Keratinocyte (primary cell): ENCODE measurements around the gene AGPAT3.

Experiments used
- EZH2 ChIP-seq: IDR thresholded peaks from one replicate; pipeline ENCODE4 v1.6.1; 2012; ENCODE audit warnings: inconsistent platforms, mild to moderate bottlenecking, low read length, moderate library complexity
- TF ChIP-seq, protein P1 (sequence below), 3 experiments: IDR thresholded peaks in 1 of 3; conservative IDR thresholded peaks in 1 of 3; optimal IDR thresholded peaks in 1 of 3; 2 replicates in 2 of 3; 3 replicates in 1 of 3; pipeline versions ENCODE3 to v1.5.1; 2011; ENCODE audit warnings: low read length in 3 of 3, mild to moderate bottlenecking in 3 of 3, moderate library complexity in 2 of 3, control low read depth in 1 of 3, inconsistent platforms in 1 of 3; ENCODE audit not compliant: insufficient read depth in 2 of 3; ENCODE audit errors: extremely low read depth in 1 of 3

DNA sequence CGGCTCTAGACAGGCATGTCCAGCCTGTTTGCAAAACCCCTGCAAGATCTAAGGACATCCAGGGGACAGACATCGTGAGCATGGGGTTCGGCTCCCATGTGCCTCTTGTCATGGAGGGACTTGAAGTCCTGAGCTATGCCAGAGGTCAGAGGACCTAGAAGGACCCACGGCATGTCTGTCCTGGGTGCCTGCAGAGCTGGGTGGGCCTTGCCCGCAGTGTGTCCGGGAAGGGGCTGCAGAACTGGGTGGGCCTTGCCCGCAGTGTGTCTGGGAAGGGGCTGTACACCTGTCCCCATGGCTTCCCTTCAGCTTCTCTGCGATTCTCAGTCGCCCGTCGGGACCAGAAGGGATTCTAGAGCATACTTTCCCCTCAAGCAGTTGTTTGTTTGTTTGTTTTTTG, 127.1 kb downstream of the AGPAT3 start:
- TF ChIP-seq, protein P1, sequence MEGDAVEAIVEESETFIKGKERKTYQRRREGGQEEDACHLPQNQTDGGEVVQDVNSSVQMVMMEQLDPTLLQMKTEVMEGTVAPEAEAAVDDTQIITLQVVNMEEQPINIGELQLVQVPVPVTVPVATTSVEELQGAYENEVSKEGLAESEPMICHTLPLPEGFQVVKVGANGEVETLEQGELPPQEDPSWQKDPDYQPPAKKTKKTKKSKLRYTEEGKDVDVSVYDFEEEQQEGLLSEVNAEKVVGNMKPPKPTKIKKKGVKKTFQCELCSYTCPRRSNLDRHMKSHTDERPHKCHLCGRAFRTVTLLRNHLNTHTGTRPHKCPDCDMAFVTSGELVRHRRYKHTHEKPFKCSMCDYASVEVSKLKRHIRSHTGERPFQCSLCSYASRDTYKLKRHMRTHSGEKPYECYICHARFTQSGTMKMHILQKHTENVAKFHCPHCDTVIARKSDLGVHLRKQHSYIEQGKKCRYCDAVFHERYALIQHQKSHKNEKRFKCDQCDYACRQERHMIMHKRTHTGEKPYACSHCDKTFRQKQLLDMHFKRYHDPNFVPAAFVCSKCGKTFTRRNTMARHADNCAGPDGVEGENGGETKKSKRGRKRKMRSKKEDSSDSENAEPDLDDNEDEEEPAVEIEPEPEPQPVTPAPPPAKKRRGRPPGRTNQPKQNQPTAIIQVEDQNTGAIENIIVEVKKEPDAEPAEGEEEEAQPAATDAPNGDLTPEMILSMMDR (optimal IDR thresholded peaks at IDR 0.05 in 1 of 3, IDR thresholded peaks at IDR 0.05 in 1 of 3, conservative IDR thresholded peaks at IDR 0.05 in 1 of 3; ENCODE audit: extremely low read depth in 1 of 3, insufficient read depth in 2 of 3, low read length in 3 of 3) = no peak
- TF ChIP-seq EZH2 = no peak
